ES-I3 (cell line): ENCODE data around the gene MEI1.

ENCODE experiments used
- H3K36me3 ChIP-seq: 2 replicates; pipeline ENCODE4 v1.6.1; 2013; ENCODE audit warnings: mild to moderate bottlenecking, low read length, control low read depth, moderate library complexity; ENCODE audit not compliant: insufficient read depth
- H3K4me1 ChIP-seq: 2 replicates; pipeline ENCODE4 v1.6.1; 2013; ENCODE audit warnings: mild to moderate bottlenecking, control low read depth, low read length; ENCODE audit not compliant: insufficient read depth
- H3K9ac ChIP-seq: 2 replicates; pipeline ENCODE4 v1.6.1; 2013; ENCODE audit warnings: low read depth, mild to moderate bottlenecking, low read length, moderate library complexity
- H3K9me3 ChIP-seq: 2 replicates; pipeline ENCODE4 v1.6.1; 2013; ENCODE audit warnings: mild to moderate bottlenecking, low read length, moderate library complexity; ENCODE audit not compliant: control insufficient read depth, insufficient read depth

Gene MEI1

GRCh38 chr22:41745968-41746367 is 46.7 kb downstream of the MEI1 start:
- no peaks in the 10 kb centered on the region for H3K36me3 ChIP-seq
- no peaks in the 10 kb centered on the region for H3K4me1 ChIP-seq
- no peak overlapping the region for H3K9ac ChIP-seq
- no peaks in the 10 kb centered on the region for H3K9me3 ChIP-seq

- Histone ChIP-seq H3K4me1 (peaks cover 3% of the 10 kb centered on the region; the same call in 1 of the 2 replicates), H3K9me3 (no peaks in the 10 kb centered on the region), H3K9ac (no peak overlapping the region), H3K36me3 (no peaks in the 10 kb centered on the region)
Measured at GRCh38 chr22:41746567-41747400, 47.5 kb downstream of the MEI1 start.

DNA sequence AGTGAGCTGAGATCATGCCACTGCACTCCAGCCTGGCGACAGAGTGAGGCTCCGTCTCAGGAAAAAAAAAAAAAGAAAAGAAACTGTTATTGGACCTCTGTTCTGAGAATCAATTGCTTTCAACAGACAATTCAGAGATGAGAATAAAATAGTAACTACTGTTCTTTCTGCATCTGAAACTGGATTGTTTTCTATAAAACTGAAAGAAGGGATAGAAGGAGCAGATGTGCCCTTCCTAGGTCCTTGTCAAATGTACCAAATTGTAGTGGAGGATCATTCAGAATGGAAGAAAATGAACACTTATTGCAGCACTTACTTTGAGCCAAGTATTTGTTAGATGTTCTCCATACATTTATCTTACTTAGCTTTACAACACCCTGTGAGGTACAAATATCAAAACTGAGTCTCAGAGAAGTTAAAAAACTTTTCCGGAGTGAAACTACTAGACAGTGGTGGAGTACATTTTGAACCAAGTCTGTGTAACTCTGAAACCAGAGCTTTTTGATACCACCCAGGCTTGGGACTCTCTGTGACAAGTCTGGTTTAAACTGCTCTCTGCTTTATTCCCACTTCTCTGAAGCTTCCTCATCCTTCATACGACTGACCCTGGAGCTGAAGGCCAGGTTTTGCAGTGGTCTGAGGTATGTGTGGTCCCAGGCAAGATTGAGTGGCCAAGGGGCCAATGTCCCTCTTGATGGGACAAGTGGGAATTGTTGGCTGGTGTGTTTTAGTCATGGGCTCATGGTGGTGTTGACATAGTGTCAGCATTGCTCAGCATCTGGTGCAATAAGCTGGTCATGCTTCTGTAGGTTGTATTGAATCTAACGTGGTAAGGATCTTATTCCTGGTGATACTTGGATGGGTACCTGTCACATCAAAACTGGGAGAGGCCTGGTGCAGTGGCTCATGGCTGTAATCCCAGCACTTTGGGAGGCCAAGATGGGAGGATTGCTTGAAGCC is 53.0 kb downstream of the MEI1 start:
- Histone ChIP-seq H3K9me3 (no peaks in the 10 kb centered on the region), H3K36me3 (no peaks in the 10 kb centered on the region), H3K9ac (no peak overlapping the region), H3K4me1 (peaks cover 3% of the 10 kb centered on the region)

- H3K4me1 ChIP-seq = peaks cover 3% of the 10 kb centered on the region
- no peaks in the 10 kb centered on the region for H3K36me3 ChIP-seq
- no peak overlapping the region for H3K9ac ChIP-seq
- no peaks in the 10 kb centered on the region for H3K9me3 ChIP-seq
Measured at GRCh38 chr22:41753984-41754383, 54.7 kb downstream of the MEI1 start.

DNA sequence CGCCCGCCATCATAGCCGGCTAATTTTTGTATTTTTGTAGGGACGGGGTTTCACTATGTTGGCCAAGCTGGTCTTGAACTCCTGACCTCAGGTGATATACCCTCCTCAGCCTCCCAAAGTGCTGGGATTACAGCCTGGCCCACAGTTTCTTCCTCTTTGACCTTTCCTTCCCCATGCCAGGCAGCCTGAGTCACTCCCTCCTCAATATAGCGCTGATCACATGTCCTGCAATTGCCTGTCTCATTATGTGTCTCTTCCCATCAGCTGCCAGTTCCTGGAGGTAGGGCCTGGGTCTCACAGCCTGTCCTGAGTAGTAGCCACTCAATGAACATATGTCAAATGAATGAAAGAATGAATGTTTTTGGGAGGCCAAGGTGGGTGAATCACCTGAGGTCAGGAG is 58.2 kb downstream of the MEI1 start:
- Histone ChIP-seq H3K9me3 (no peaks in the 10 kb centered on the region), H3K36me3 (no peaks in the 10 kb centered on the region), H3K4me1 (no peaks in the 10 kb centered on the region; the same call in 1 of the 2 replicates)

DNA sequence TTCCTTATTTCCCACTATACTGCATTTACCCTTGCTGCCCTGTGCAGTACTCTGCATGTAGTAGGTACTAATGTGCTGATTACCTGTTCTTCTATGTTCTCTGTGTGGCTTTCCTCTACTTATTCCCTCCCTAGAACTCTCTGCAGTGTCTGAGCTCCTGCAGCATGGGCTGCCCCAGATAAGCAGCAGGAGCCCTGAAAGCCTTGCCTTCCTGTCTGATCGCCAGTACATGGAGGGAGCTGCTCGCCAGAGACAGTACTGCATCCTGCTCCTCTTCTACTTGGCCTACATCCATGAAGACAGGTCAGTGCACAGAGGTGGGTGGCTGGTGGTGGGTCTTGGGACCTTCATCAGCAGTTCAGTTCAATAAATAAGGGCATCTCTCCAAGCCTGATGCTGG is 58.9 kb downstream of the MEI1 start:
- peaks cover 4% of the 10 kb centered on the region for H3K4me1 ChIP-seq
- H3K9ac ChIP-seq = no peak overlapping the region
- no peaks in the 10 kb centered on the region for H3K9me3 ChIP-seq
- no peaks in the 10 kb centered on the region for H3K36me3 ChIP-seq

More for the DNA sequence above, 58.2 kb downstream of the MEI1 start:
- no peak overlapping the region for H3K9ac ChIP-seq

- Histone ChIP-seq H3K9me3 (no peaks in the 10 kb centered on the region), H3K4me1 (peaks cover 4% of the 10 kb centered on the region; the same call in 1 of the 2 replicates), H3K36me3 (no peaks in the 10 kb centered on the region), H3K9ac (no peak overlapping the region)
Measured at GRCh38 chr22:41762980-41763779, 63.9 kb downstream of the MEI1 start.

DNA sequence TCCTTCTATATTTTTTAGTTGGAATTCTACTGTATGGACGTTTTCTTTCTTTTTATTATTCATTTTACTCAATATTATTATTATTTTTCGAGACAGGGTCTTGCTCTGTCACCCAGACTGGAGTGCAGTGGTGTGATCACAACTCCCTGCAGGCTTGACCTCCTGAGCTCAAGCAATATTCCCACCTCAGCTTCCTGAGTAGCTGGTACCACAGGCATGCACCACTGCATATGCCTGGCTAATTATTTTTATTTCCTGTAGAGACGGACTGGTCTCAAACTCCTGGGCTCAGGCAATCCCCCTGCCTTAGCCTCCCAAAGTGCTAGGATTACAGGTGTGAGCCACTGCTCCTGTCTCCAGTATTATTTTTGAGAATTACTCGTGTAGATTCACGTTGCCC is 67.2 kb downstream of the MEI1 start:
- H3K36me3 ChIP-seq = no peaks in the 10 kb centered on the region
- H3K4me1 ChIP-seq = peaks cover 4% of the 10 kb centered on the region; the same call in 1 of the 2 replicates
- H3K9me3 ChIP-seq = no peaks in the 10 kb centered on the region
- H3K9ac ChIP-seq = no peak overlapping the region

- Histone ChIP-seq H3K4me1 (no peaks in the 10 kb centered on the region), H3K9ac (no peak overlapping the region), H3K9me3 (no peaks in the 10 kb centered on the region), H3K36me3 (no peaks in the 10 kb centered on the region)
Measured at GRCh38 chr22:41768430-41768829, 69.1 kb downstream of the MEI1 start.

DNA sequence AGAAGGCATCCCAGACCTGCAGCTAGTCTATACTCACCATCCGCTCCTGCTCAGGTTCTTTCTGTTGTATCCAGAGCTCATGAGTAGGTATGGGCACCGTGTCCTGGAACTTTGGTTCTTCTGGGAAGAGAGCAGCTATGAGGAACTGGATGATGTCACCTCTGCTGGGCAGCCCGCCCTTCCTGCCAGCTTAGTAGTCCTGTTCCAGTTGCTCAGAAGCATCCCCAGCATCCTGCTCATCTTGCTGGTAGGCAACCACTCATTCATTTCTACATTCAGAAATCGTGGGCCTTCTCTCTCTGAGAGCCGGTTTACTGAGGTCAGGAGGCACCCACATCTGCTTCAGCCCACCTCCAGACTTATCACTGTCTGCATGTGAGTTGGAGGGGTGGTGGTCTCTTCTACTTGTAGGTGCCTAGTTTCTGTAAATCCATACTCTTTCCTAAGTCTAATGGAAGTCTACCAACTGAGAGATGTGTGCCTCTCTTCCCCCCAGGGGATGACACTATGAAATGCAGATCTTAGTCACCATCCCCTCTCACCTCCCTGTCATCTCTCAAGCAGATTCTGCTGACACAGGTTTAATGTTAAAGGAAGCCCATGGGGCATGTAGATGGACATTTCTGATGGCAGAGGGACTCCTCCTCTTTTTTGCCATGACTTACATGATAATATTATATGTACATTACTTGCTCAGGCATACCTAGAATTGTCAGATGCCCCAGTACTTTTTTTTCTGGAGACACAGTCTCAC is 71.6 kb downstream of the MEI1 start:
- Histone ChIP-seq H3K4me1 (no peaks in the 10 kb centered on the region), H3K9ac (no peak overlapping the region), H3K36me3 (no peaks in the 10 kb centered on the region)

GRCh38 chr22:41772198-41772597 is 72.9 kb downstream of the MEI1 start:
- Histone ChIP-seq H3K9ac (no peak overlapping the region), H3K36me3 (no peaks in the 10 kb centered on the region), H3K9me3 (no peaks in the 10 kb centered on the region), H3K4me1 (no peaks in the 10 kb centered on the region)

More for the DNA sequence above, 71.6 kb downstream of the MEI1 start:
- no peaks in the 10 kb centered on the region for H3K9me3 ChIP-seq

DNA sequence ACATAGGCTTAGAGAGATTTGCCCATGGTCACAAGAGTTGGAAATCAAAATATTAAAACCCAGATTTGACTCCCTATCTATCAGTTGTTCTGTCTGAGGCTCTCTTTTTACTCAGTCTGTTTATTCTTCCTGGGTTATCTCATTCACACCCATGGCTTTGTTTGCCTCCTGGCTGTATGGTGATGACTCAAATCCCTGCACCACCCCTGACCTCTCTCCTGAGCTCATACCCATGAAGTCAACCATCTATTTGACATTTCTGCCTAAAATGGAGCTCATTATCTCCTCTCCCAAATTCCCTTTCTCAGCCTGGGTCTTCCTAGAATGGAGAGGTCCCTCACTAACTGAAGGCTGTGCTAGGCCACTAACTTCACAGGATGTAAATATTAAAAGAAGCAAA is 73.3 kb downstream of the MEI1 start:
- H3K9me3 ChIP-seq = no peaks in the 10 kb centered on the region
- no peak overlapping the region for H3K9ac ChIP-seq
- H3K36me3 ChIP-seq = no peaks in the 10 kb centered on the region
- no peaks in the 10 kb centered on the region for H3K4me1 ChIP-seq

- no peaks in the 10 kb centered on the region for H3K36me3 ChIP-seq
- no peak overlapping the region for H3K9ac ChIP-seq
- no peaks in the 10 kb centered on the region for H3K9me3 ChIP-seq
- no peaks in the 10 kb centered on the region for H3K4me1 ChIP-seq
Measured at GRCh38 chr22:41775338-41775737, 76.0 kb downstream of the MEI1 start.
